A549 (cell line): ENCODE measurements around the gene LRCOL1. TPM values are rescaled to one million over a fixed set of nuclear protein-coding genes. Genes with fewer than 3 reads are reported as not detected.

Experiments
- ATAC-seq, 2 experiments: fragments of 200-7000 bp in 1 of 2; fragments of >200 bp in 1 of 2; cut with Nextera tagmentation in 1 of 2; cut with Tn5 transposase in 1 of 2; 3 replicates each; pipeline versions ENCODE4 v1.8.0 to v1.9.1; 2018 to 2020; ENCODE audit warnings: mild to moderate bottlenecking in 1 of 2, moderate library complexity in 1 of 2
- CTCF ChIA-PET: fragments of 300-600 bp; sonication (Branson Sonifier 250); formaldehyde crosslinking; extraction: SDS; loops from one replicate; lab custom pipeline; 2021; ENCODE audit warnings: antibody characterized with exemption, inconsistent platforms; lab: Yijun Ruan, JAX
- POLR2A ChIA-PET: fragments of 350-600 bp; formaldehyde crosslinking; extraction: SDS; loops from one replicate; lab custom pipeline; 2021; ENCODE audit warnings: antibody characterized with exemption, inconsistent platforms; lab: Yijun Ruan, JAX
- DNase-seq, 2 experiments: peaks; one replicate each; pipeline versions ENCODE4 v3.0.0 to v3.0.0-alpha.2; 2011 to 2016; ENCODE audit warnings: low read depth in 1 of 2, low spot score in 1 of 2
- FAIRE-seq: peaks from 2 replicates; lab custom pipeline; 2011; peaks lifted over from hg19 to GRCh38; lab: Jason Lieb, UNC
- H3K27ac ChIP-seq, 2 experiments: fragments of >200 bp; sonication (Bioruptor Twin); formaldehyde crosslinking; 3 replicates each; pipeline ENCODE4 v1.5.1; 2016 to 2017
- H3K4me1 ChIP-seq: fragments of >200 bp; sonication (Bioruptor Twin); formaldehyde crosslinking; 3 replicates; pipeline ENCODE4 v1.6.1; 2016
- H3K4me2 ChIP-seq: fragments of >200 bp; sonication (Bioruptor Twin); formaldehyde crosslinking; 3 replicates; pipeline ENCODE4 v1.6.1; 2016
- H3K4me3 ChIP-seq: fragments of >200 bp; sonication (Bioruptor Twin); formaldehyde crosslinking; 3 replicates; pipeline ENCODE4 v1.5.1; 2016
- H3K9me3 ChIP-seq: fragments of >200 bp; sonication (Bioruptor Twin); formaldehyde crosslinking; 3 replicates; pipeline ENCODE4 v1.6.1; 2016
- BHLHE40 ChIP-seq: IDR thresholded peaks from 2 replicates; pipeline ENCODE4 v1.6.1; 2012; ENCODE audit warnings: low read depth, low read length, inconsistent platforms
- CBX2 ChIP-seq: fragments of 200-600 bp; sonication (generic); IDR thresholded peaks from 2 replicates; pipeline ENCODE4 v1.6.1; 2016; ENCODE audit warnings: low read depth, mild to moderate bottlenecking, borderline replicate concordance
- CBX8 ChIP-seq: fragments of 200-600 bp; sonication (generic); IDR thresholded peaks from 2 replicates; pipeline ENCODE4 v1.6.1; 2016
- E2F6 ChIP-seq: IDR thresholded peaks from 2 replicates; pipeline ENCODE4 v1.6.1; 2012; ENCODE audit warnings: low read depth, borderline replicate concordance
- EHF ChIP-seq: fragments of 250-450 bp; sonication (Bioruptor Pico); IDR thresholded peaks from 2 replicates; pipeline ENCODE4 v1.5.0; 2020; ENCODE audit warnings: mild to moderate bottlenecking
- EP300 ChIP-seq, 2 experiments: fragments of >200 bp; sonication (Bioruptor Twin); formaldehyde crosslinking; IDR thresholded peaks; 2 replicates in 1 of 2; 3 replicates in 1 of 2; pipeline ENCODE4 v1.6.1; 2016 to 2017
- ESRRA ChIP-seq: fragments of 150-350 bp; IDR thresholded peaks from 2 replicates; pipeline ENCODE4 v1.6.1; 2014; ENCODE audit warnings: mild to moderate bottlenecking, low read length, borderline replicate concordance
- FOSB ChIP-seq: fragments of 250-450 bp; sonication (Bioruptor Pico); IDR thresholded peaks from 2 replicates; pipeline ENCODE4 v1.5.0; 2020; ENCODE audit warnings: mild to moderate bottlenecking, moderate library complexity
- FOXS1 ChIP-seq: fragments of 250-450 bp; sonication (Bioruptor Pico); IDR thresholded peaks from 2 replicates; pipeline ENCODE4 v1.5.0; 2020; ENCODE audit warnings: mild to moderate bottlenecking, moderate library complexity
- HDAC2 ChIP-seq: fragments of 200-600 bp; sonication (generic); IDR thresholded peaks from 2 replicates; pipeline ENCODE4 v1.6.1; 2016
- HOXB13 ChIP-seq: fragments of 250-450 bp; sonication (Bioruptor Pico); IDR thresholded peaks from 2 replicates; pipeline ENCODE4 v1.5.0; 2020; ENCODE audit warnings: low read depth, mild to moderate bottlenecking, moderate library complexity
- MAZ ChIP-seq: fragments of 150-350 bp; IDR thresholded peaks from 2 replicates; pipeline ENCODE4 v1.6.1; 2014; ENCODE audit warnings: antibody characterized with exemption, low read depth, low read length, borderline replicate concordance
- NPAS2 ChIP-seq: fragments of 250-450 bp; sonication (Bioruptor Pico); IDR thresholded peaks from 2 replicates; pipeline ENCODE4 v1.8.0; 2022; ENCODE audit warnings: mild to moderate bottlenecking, moderate library complexity, borderline replicate concordance
- POLR2AphosphoS2 ChIP-seq: conservative IDR thresholded peaks from 2 replicates; pipeline ENCODE4 v1.6.1; 2012; ENCODE audit warnings: low read length, improper control_type of control experiment, inconsistent platforms
- RAD21 ChIP-seq, 2 experiments: fragments of >200 bp in 1 of 2; sonication (Bioruptor Twin) in 1 of 2; formaldehyde crosslinking in 1 of 2; IDR thresholded peaks in 1 of 2; conservative IDR thresholded peaks in 1 of 2; 2 replicates in 1 of 2; 3 replicates in 1 of 2; pipeline ENCODE4 v1.6.1; 2012 to 2018; ENCODE audit warnings: inconsistent platforms in 1 of 2
- RARB ChIP-seq: fragments of 250-450 bp; sonication (Bioruptor Pico); IDR thresholded peaks from 2 replicates; pipeline ENCODE4 v1.8.0; 2021; ENCODE audit warnings: mild to moderate bottlenecking, moderate library complexity
- RCOR1 ChIP-seq: fragments of 150-350 bp; IDR thresholded peaks from 2 replicates; pipeline ENCODE4 v1.6.1; 2014; ENCODE audit warnings: antibody characterized with exemption, low read length, low read depth
- SMC3 ChIP-seq: fragments of >200 bp; sonication (Bioruptor Twin); formaldehyde crosslinking; IDR thresholded peaks from 3 replicates; pipeline ENCODE4 v1.6.1; 2018; ENCODE audit warnings: inconsistent platforms
- ZC3H11A ChIP-seq: fragments of 450-650 bp; IDR thresholded peaks from 2 replicates; pipeline ENCODE4 v1.6.1; 2014; ENCODE audit warnings: antibody characterized with exemption, mild to moderate bottlenecking
- ZFP36 ChIP-seq: fragments of 450-650 bp; IDR thresholded peaks from 2 replicates; pipeline ENCODE4 v1.6.1; 2014; ENCODE audit warnings: borderline replicate concordance; ENCODE audit not compliant: partially characterized antibody
- WGBS: methylation state at CpG from one replicate; pipeline ENCODE4 v1.1.6; 2017; ENCODE audit errors: missing lambda C conversion rate; 5-methylcytosine and 5-hydroxymethylcytosine counted together
- polyA plus RNA-seq, 4 experiments: library from polyadenylated mRNA; depleted of rRNA in 3 of 4; stranded (reverse); fragments of >200 nt; fragmentation: RNase III in 1 of 4; extraction: RNeasy Plus Mini Kit Qiagen cat#74134 plus additional on column Dnase treatment in 1 of 4; gene quantifications; 2 replicates in 3 of 4; 3 replicates in 1 of 4; pipeline ENCODE4 v1.2.3, GENCODE V29; 2011 to 2017
- TF ChIP-seq, protein P1 (sequence below): fragments of 150-350 bp; IDR thresholded peaks from 2 replicates; pipeline ENCODE4 v1.6.1; 2014; ENCODE audit warnings: low read depth, mild to moderate bottlenecking, low read length

LRCOL1 gene
- polyA plus RNA-seq, 2 of the 4 experiments (the other 2 are of a cell fraction): not detected

GRCh38 chr12:132571598-132571997 lies 38.8 kb downstream of the LRCOL1 start (continued):
- TF ChIP-seq, protein P1, sequence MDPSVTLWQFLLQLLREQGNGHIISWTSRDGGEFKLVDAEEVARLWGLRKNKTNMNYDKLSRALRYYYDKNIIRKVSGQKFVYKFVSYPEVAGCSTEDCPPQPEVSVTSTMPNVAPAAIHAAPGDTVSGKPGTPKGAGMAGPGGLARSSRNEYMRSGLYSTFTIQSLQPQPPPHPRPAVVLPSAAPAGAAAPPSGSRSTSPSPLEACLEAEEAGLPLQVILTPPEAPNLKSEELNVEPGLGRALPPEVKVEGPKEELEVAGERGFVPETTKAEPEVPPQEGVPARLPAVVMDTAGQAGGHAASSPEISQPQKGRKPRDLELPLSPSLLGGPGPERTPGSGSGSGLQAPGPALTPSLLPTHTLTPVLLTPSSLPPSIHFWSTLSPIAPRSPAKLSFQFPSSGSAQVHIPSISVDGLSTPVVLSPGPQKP: no peak
- TF ChIP-seq NPAS2 (CRISPR knock-in tag): no peak
- TF ChIP-seq RCOR1: no peak
- no peak for TF ChIP-seq CBX8
- TF ChIP-seq HDAC2: no peak

- no peak overlapping the region for H3K4me2 ChIP-seq
- no peak for ATAC-seq
- ChIA-PET POLR2A (no interaction called here), CTCF (no interaction called here)
- no peaks in the 10 kb centered on the region for H3K9me3 ChIP-seq
- 94% methylated on average over 27 of the region's 27 CpGs for whole genome bisulfite sequencing
- no peak overlapping the region for H3K27ac ChIP-seq
- H3K4me3 ChIP-seq: no peak overlapping the region
- TF ChIP-seq CBX8 (no peak), EHF (CRISPR knock-in tag) (no peak), POLR2AphosphoS2 (no peak), MAZ (no peak), BHLHE40 (no peak), EP300 (IDR thresholded peaks at IDR 0.05) (no peak), RARB (CRISPR knock-in tag) (no peak), HOXB13 (CRISPR knock-in tag) (no peak), SMC3 (no peak), CBX2 (no peak), ESRRA (no peak), E2F6 (no peak), ZC3H11A (no peak)
- H3K4me1 ChIP-seq: no peaks in the 10 kb centered on the region
- FAIRE-seq: no peak
- no peak for DNase-seq
Measured at GRCh38 chr12:132571051-132571450, 39.3 kb downstream of the LRCOL1 start.

GRCh38 chr12:132570635-132571034 lies 39.7 kb downstream of the LRCOL1 start:
- no peak for TF ChIP-seq RAD21 (conservative IDR thresholded peaks at IDR 0.05 in 1 of 2, IDR thresholded peaks at IDR 0.05 in 1 of 2)
- TF ChIP-seq ZC3H11A: no peak
- no peak for TF ChIP-seq FOXS1 (CRISPR knock-in tag)
- TF ChIP-seq ZFP36: no peak
- no peak overlapping the region for H3K27ac ChIP-seq
- no peaks in the 10 kb centered on the region for H3K9me3 ChIP-seq
- DNase-seq (no peak), FAIRE-seq (no peak), ATAC-seq (no peak)
- CTCF ChIA-PET: no interaction called here
- 97% methylated on average over 11 of the region's 26 CpGs for WGBS
- no peak overlapping the region for H3K4me3 ChIP-seq
- no peaks in the 10 kb centered on the region for H3K4me1 ChIP-seq
- no peak overlapping the region for H3K4me2 ChIP-seq
- POLR2A ChIA-PET: no interaction called here

DNA sequence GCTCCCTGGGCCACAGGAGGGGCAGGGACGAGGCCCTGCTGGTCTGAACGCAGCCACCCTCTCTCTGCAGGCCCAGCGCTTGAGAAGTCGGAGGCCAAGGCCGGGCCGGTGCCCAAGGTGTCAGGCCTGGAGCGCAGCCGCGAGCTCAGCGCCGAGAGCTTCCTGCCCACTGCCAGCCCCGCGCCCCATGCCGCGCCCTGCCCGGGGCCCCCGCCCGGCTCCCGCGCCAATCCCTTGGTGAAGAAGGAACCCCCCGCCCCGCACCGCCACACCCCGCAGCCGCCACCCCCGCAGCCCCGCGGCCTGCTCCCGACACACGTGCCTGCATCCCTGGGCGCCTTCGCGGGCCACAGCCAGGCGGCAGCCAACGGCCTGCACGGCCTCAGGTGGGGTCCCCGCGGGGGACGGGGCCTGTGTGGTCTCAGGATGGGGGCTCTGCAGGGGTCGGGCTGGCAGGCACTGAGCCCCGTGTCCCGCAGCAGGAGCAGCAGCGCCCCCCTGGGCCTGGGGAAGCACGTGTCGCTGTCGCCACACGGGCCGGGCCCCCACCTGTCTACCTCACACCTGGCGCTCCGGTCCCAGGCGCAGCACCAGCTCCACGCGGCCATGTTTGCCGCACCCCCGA lies 40.4 kb downstream of the LRCOL1 start:
- H3K4me3 ChIP-seq: no peak overlapping the region
- no peaks in the 10 kb centered on the region for H3K4me1 ChIP-seq
- no peaks in the 10 kb centered on the region for H3K9me3 ChIP-seq
- WGBS: 97% methylated on average over 23 of the region's 55 CpGs
- FAIRE-seq (no peak), DNase-seq (no peak), ATAC-seq (no peak)
- POLR2A ChIA-PET: no interaction called here
- TF ChIP-seq FOSB: no peak
- no peak overlapping the region for H3K4me2 ChIP-seq
- H3K27ac ChIP-seq: no peak overlapping the region
- CTCF ChIA-PET: interaction anchor here (1.3 to 4.6 kb wide), 3 partner anchors 9 to 155 kb away, joined by 4 to 40 read pairs (median 8); no protein-coding TSS in a partner anchor
